ENCODE measurements around the gene BPTF.
"Not testable (repeated sequence)": the region's sequence is repeated elsewhere in the genome, so short reads cannot be mapped to it uniquely, and the experiment has no call there.

- TF ChIP-seq CTCF, EP300 (IDR thresholded peaks at IDR 0.05): not testable (repeated sequence)
Observed at GRCh38 chr17:67928842-67929241, 103.5 kb downstream of the BPTF start.

All from suprapubic skin (tissue), 3 donors.